Esophagus muscularis mucosa (tissue), 4 donors: ENCODE data around the gene SHB. TPM values are rescaled to one million over a fixed set of nuclear protein-coding genes. Genes with fewer than 3 reads are reported as not detected.
A peak's percentile ranks its signal among the peaks of the same experiment; 100 is the strongest.

Experiments used
- DNase-seq: peaks from one replicate; pipeline ENCODE4 v3.0.0-alpha.2; 2017; ENCODE audit errors: extremely low spot score
- H3K27ac ChIP-seq, 4 donors: fragments of 200-600 bp; sonication (generic); replicated peaks in 1 of 4; 1 replicate in 3 of 4; 2 replicates in 1 of 4; pipeline ENCODE4 v1.5.1; 2016 to 2019; ENCODE audit warnings: mild to moderate bottlenecking in 1 of 4
- H3K27me3 ChIP-seq, 4 donors: fragments of 200-600 bp; sonication (generic); one replicate each; pipeline versions ENCODE4 v1.5.1 to v1.6.0; 2016 to 2019
- H3K36me3 ChIP-seq, 4 donors: fragments of 200-600 bp; sonication (generic); one replicate each; pipeline ENCODE4 v1.5.1; 2016 to 2019
- H3K4me1 ChIP-seq, 4 donors: fragments of 200-600 bp; sonication (generic); one replicate each; pipeline ENCODE4 v1.5.1; 2016 to 2019
- H3K4me3 ChIP-seq, 4 donors: fragments of 200-600 bp; sonication (generic); 1 replicate in 2 of 4; 2 replicates in 2 of 4; pipeline ENCODE4 v1.5.1; 2016 to 2019; ENCODE audit warnings: mild to moderate bottlenecking in 4 of 4, moderate library complexity in 1 of 4
- H3K9me3 ChIP-seq, 4 donors: fragments of 200-600 bp; sonication (generic); 1 replicate in 3 of 4; 2 replicates in 1 of 4; pipeline ENCODE4 v1.5.1; 2016 to 2019
- CTCF ChIP-seq, 3 experiments: fragments of 200-600 bp in 2 of 3; fragments of 450-650 bp in 1 of 3; sonication (generic) in 2 of 3; IDR thresholded peaks; one replicate each; pipeline ENCODE4 v1.5.1; 2017 to 2019; ENCODE audit warnings: antibody characterized with exemption in 3 of 3, mild to moderate bottlenecking in 2 of 3, moderate library complexity in 1 of 3
- EP300 ChIP-seq: sonication (generic); formaldehyde crosslinking; IDR thresholded peaks from one replicate; pipeline ENCODE4 v1.6.1; 2017; ENCODE audit warnings: antibody characterized with exemption
- POLR2A ChIP-seq: fragments of 450-650 bp; IDR thresholded peaks from one replicate; pipeline ENCODE4 v1.6.1; 2017; ENCODE audit warnings: antibody characterized with exemption, moderate library complexity, mild to moderate bottlenecking, low read depth
- POLR2AphosphoS5 ChIP-seq, 2 donors: sonication (generic); formaldehyde crosslinking; IDR thresholded peaks; one replicate each; pipeline ENCODE4 v1.6.1; 2017; ENCODE audit warnings: antibody characterized with exemption in 2 of 2
- WGBS: methylation state at CpG from one replicate; pipeline ENCODE4 v1.1.5; 2018; 5-methylcytosine and 5-hydroxymethylcytosine counted together
- intact Hi-C: fragments of 100-400 bp; cut with DNase I; formaldehyde crosslinking; loops from one replicate; pipeline ENCODE4 v1.15.1; 2023
- total RNA-seq, 4 donors: library from RNA; depleted of rRNA; stranded (reverse); fragments of >200 nt; gene quantifications; one replicate each; pipeline versions ENCODE4 v1.1.0 to v1.2.1, GENCODE V29; 2016

SHB gene
- total RNA-seq, 4 donors from 2014 or later: 16.6 to 21.2 (median 21.0) TPM

- no peaks in the 10 kb centered on the region for H3K9me3 ChIP-seq
- no peak for TF ChIP-seq EP300
- no peak for TF ChIP-seq POLR2A
- TF ChIP-seq CTCF (IDR thresholded peaks at IDR 0.05): no peak
- TF ChIP-seq POLR2AphosphoS5 (IDR thresholded peaks at IDR 0.05): no peak
- DNase-seq: no peak
- H3K36me3 ChIP-seq: peaks cover 0 to 16% (median 6%) of the 10 kb centered on the region in 4 donors
- intact Hi-C loops: no loop called here
- H3K4me3 ChIP-seq: no peak overlapping the region
- 100% methylated on average over 1 of the region's 5 CpGs for WGBS
- no peaks in the 10 kb centered on the region for H3K27me3 ChIP-seq
- H3K4me1 ChIP-seq: peaks cover 34 to 68% (median 45%) of the 10 kb centered on the region in 4 donors
- peak overlapping the region in 3 of 4 donors; percentile 24 to 57 (median 55) for H3K27ac ChIP-seq
These were observed 60.0 kb downstream of the SHB start for GRCh38 chr9:38009035-38009501.

GRCh38 chr9:38008168-38009034 lies 60.6 kb downstream of the SHB start:
- 37% methylated on average over 10 of the region's 10 CpGs for WGBS
- DNase-seq: no peak
- Histone ChIP-seq H3K4me1 (peaks cover 37 to 74% (median 45%) of the 10 kb centered on the region in 4 donors), H3K9me3 (no peaks in the 10 kb centered on the region), H3K27ac (peak overlapping the region in 3 of 4 donors; percentile 24 to 57 (median 55)), H3K4me3 (no peak overlapping the region), H3K27me3 (no peaks in the 10 kb centered on the region), H3K36me3 (peaks cover 0 to 10% (median 3%) of the 10 kb centered on the region in 4 donors)
- TF ChIP-seq EP300 (no peak), POLR2AphosphoS5 (IDR thresholded peaks at IDR 0.05) (peak; percentile 17 to 27)
- intact Hi-C loops: no loop called here

GRCh38 chr9:38007016-38007415 lies 62.0 kb downstream of the SHB start:
- intact Hi-C loops: no loop called here
- H3K27me3 ChIP-seq: no peaks in the 10 kb centered on the region

GRCh38 chr9:38006163-38006562 lies 62.9 kb downstream of the SHB start:
- WGBS: 76% methylated on average over 7 of the region's 7 CpGs
- peaks cover 41 to 70% (median 50%) of the 10 kb centered on the region in 4 donors for H3K4me1 ChIP-seq
- H3K4me3 ChIP-seq: no peak overlapping the region
- no peaks in the 10 kb centered on the region for H3K9me3 ChIP-seq
- H3K27me3 ChIP-seq: no peaks in the 10 kb centered on the region
- DNase-seq: no peak
- TF ChIP-seq CTCF (IDR thresholded peaks at IDR 0.05) (no peak), POLR2A (no peak), POLR2AphosphoS5 (IDR thresholded peaks at IDR 0.05) (no peak), EP300 (no peak)
- peaks cover 0 to 3% (median 0%) of the 10 kb centered on the region in 4 donors for H3K36me3 ChIP-seq
- intact Hi-C loops: no loop called here
- no peak overlapping the region for H3K27ac ChIP-seq

More at GRCh38 chr9:38007016-38007415, 62.0 kb downstream of the SHB start:
- peaks cover 41 to 78% (median 50%) of the 10 kb centered on the region in 4 donors for H3K4me1 ChIP-seq
- H3K36me3 ChIP-seq: peaks cover 0 to 3% (median 0%) of the 10 kb centered on the region in 4 donors
- H3K9me3 ChIP-seq: no peaks in the 10 kb centered on the region
- H3K27ac ChIP-seq: no peak overlapping the region
- 94% methylated on average over 5 of the region's 5 CpGs for WGBS
- DNase-seq: no peak
- TF ChIP-seq CTCF (IDR thresholded peaks at IDR 0.05) (no peak), POLR2AphosphoS5 (IDR thresholded peaks at IDR 0.05) (no peak), POLR2A (no peak), EP300 (no peak)
- H3K4me3 ChIP-seq: no peak overlapping the region

- H3K9me3 ChIP-seq: no peaks in the 10 kb centered on the region
- H3K4me1 ChIP-seq: peaks cover 41 to 66% (median 52%) of the 10 kb centered on the region in 4 donors
- intact Hi-C loops: no loop called here
- H3K27me3 ChIP-seq: no peaks in the 10 kb centered on the region
- no peak for DNase-seq
- H3K27ac ChIP-seq: no peak overlapping the region
- H3K4me3 ChIP-seq: no peak overlapping the region
- 95% methylated on average over 11 of the region's 12 CpGs for WGBS
- H3K36me3 ChIP-seq: peaks cover 0 to 3% (median 0%) of the 10 kb centered on the region in 4 donors
- no peak for TF ChIP-seq EP300
- no peak for TF ChIP-seq CTCF (IDR thresholded peaks at IDR 0.05)
- no peak for TF ChIP-seq POLR2A
- TF ChIP-seq POLR2AphosphoS5 (IDR thresholded peaks at IDR 0.05): no peak
These were observed 64.0 kb downstream of the SHB start for GRCh38 chr9:38004809-38005560.
